GM12878 (cell line): ENCODE results near the gene BCKDK. TPM values are rescaled to one million over a fixed set of nuclear protein-coding genes. Genes with fewer than 3 reads are reported as not detected.

Source experiments
- ATAC-seq: fragments of 200-7000 bp; cut with Tn5 transposase; 3 replicates; pipeline ENCODE4 v1.9.1; 2020; ENCODE audit warnings: mild to moderate bottlenecking, moderate library complexity
- BruUV-seq: library from RNA; stranded (reverse); fragments of 400-500 nt; replicated peaks from 2 replicates; lab custom pipeline; 2021; lab: Mats Ljungman, UMichigan
- CTCF ChIA-PET: fragments of 300-600 bp; sonication (Branson Sonifier 250); formaldehyde crosslinking; extraction: SDS; loops from one replicate; lab custom pipeline; 2021; ENCODE audit warnings: inconsistent platforms; lab: Yijun Ruan, JAX
- POLR2A ChIA-PET: fragments of 350-600 bp; formaldehyde crosslinking; extraction: SDS; loops from one replicate; lab custom pipeline; 2021; ENCODE audit warnings: inconsistent platforms; lab: Charles Lee
- RAD21 ChIA-PET: fragments of 300-600 bp; sonication (Branson Sonifier 250); formaldehyde crosslinking; loops from one replicate; lab custom pipeline; 2023; ENCODE audit warnings: antibody characterized with exemption; ENCODE audit not compliant: unreplicated experiment; lab: Charles Lee
- SMC1A ChIA-PET: fragments of 300-600 bp; sonication (Branson Sonifier 250); formaldehyde crosslinking; loops from one replicate; lab custom pipeline; 2023; ENCODE audit not compliant: unreplicated experiment, uncharacterized antibody; lab: Charles Lee
- DNase-seq: peaks from one replicate; pipeline ENCODE4 v3.0.0-alpha.2; 2011; ENCODE audit warnings: low read depth, low spot score
- FAIRE-seq: peaks from 3 replicates; lab custom pipeline; 2011; peaks lifted over from hg19 to GRCh38; lab: Jason Lieb, UNC
- H2AFZ ChIP-seq: 2 replicates; pipeline ENCODE4 v1.6.0; 2011; ENCODE audit warnings: low read depth, low read length, control low read depth; ENCODE audit not compliant: control insufficient read depth
- H3K27ac ChIP-seq: 2 replicates; pipeline ENCODE4 v1.5.1; 2011; ENCODE audit warnings: control low read depth; ENCODE audit not compliant: control insufficient read depth, insufficient read depth
- H3K27me3 ChIP-seq, 2 experiments: replicated peaks in 1 of 2; 2 replicates each; pipeline versions ENCODE4 v1.6.0 to v1.6.1; 2011; ENCODE audit warnings: low read length in 1 of 2; ENCODE audit not compliant: control insufficient read depth in 2 of 2, insufficient read depth in 2 of 2
- H3K36me3 ChIP-seq, 2 experiments: 2 replicates each; pipeline ENCODE4 v1.5.1; 2011; ENCODE audit warnings: low read length in 1 of 2; ENCODE audit not compliant: control insufficient read depth in 2 of 2, insufficient read depth in 2 of 2
- H3K4me1 ChIP-seq: 2 replicates; pipeline ENCODE4 v1.6.1; 2011; ENCODE audit warnings: mild to moderate bottlenecking, low read length, moderate library complexity, mixed read lengths; ENCODE audit not compliant: control insufficient read depth, insufficient read depth
- H3K4me2 ChIP-seq: 2 replicates; pipeline ENCODE4 v1.6.0; 2011; ENCODE audit warnings: control low read depth; ENCODE audit not compliant: control insufficient read depth, insufficient read depth
- H3K4me3 ChIP-seq: fragments of 200-600 bp; sonication (generic); 2 replicates; pipeline ENCODE4 v1.5.1; 2016
- H3K79me2 ChIP-seq: 2 replicates; pipeline ENCODE4 v1.6.0; 2011; ENCODE audit warnings: low read length; ENCODE audit not compliant: control insufficient read depth, insufficient read depth
- H3K9ac ChIP-seq: 2 replicates; pipeline ENCODE4 v1.8.0; 2011; ENCODE audit warnings: low read length, control low read depth, mixed read lengths; ENCODE audit not compliant: control insufficient read depth, insufficient read depth
- H3K9me3 ChIP-seq: replicated peaks from 3 replicates; pipeline ENCODE4 v1.5.1; 2011; ENCODE audit warnings: mild to moderate bottlenecking, low read length; ENCODE audit not compliant: control insufficient read depth, insufficient read depth
- H4K20me1 ChIP-seq: 2 replicates; pipeline ENCODE4 v1.6.0; 2011; ENCODE audit not compliant: control insufficient read depth, insufficient read depth
- IKZF2 ChIP-seq, 2 experiments: fragments of 450-650 bp; IDR thresholded peaks; 2 replicates each; pipeline ENCODE4 v1.6.1; 2017; ENCODE audit warnings: mild to moderate bottlenecking in 2 of 2, moderate library complexity in 2 of 2
- NR2F1 ChIP-seq: fragments of 450-650 bp; conservative IDR thresholded peaks from 2 replicates; pipeline ENCODE4 v1.6.1; 2017; ENCODE audit warnings: mild to moderate bottlenecking
- SIN3A ChIP-seq: IDR thresholded peaks from 2 replicates; pipeline ENCODE4 v1.6.1; 2012; ENCODE audit warnings: low read depth, low read length, improper control_type of control experiment
- SP1 ChIP-seq: IDR thresholded peaks from one replicate; pipeline ENCODE4 v1.6.1; 2011; ENCODE audit warnings: low read depth, low read length
- SREBF2 ChIP-seq: IDR thresholded peaks from 2 replicates; pipeline ENCODE4 v1.6.1; 2012; ENCODE audit warnings: mild to moderate bottlenecking, low read length
- SRF ChIP-seq, 2 experiments: IDR thresholded peaks; 2 replicates each; pipeline ENCODE4 v1.6.1; 2011; ENCODE audit warnings: low read depth in 2 of 2, low read length in 2 of 2, mild to moderate bottlenecking in 1 of 2, moderate library complexity in 1 of 2
- WGBS: methylation state at CpG from one replicate; pipeline ENCODE4 v1.1.6; 2016; ENCODE audit warnings: low lambda C conversion rate; ENCODE audit not compliant: insufficient replicate concordance, insufficient coverage; ENCODE audit errors: missing lambda C conversion rate; 5-methylcytosine and 5-hydroxymethylcytosine counted together
- in situ Hi-C: fragments of 300-500 bp; cut with MboI; formaldehyde crosslinking; loops from 9 replicates; pipeline ENCODE4 v1.14.3; 2018; ENCODE audit warnings: mixed read lengths
- intact Hi-C: fragments of 100-400 bp; cut with micrococcal nuclease; formaldehyde crosslinking; loops from one replicate; pipeline ENCODE4 v1.14.2; 2022; ENCODE audit not compliant: unreplicated experiment
- polyA plus RNA-seq, 11 experiments: library from polyadenylated mRNA; depleted of rRNA in 4 of 11; unstranded in 6 of 11; stranded (reverse) in 5 of 11; fragments of >200 nt; fragmentation: Nextera tagmentation in 4 of 11; fragmentation: Illumina TruSeq in 1 of 11; extraction: Ambion mirVana in 4 of 11; extraction: Trizol in 1 of 11; gene quantifications; 1 replicate in 1 of 11; 2 replicates in 10 of 11; pipeline versions ENCODE4 v1.2.1 to v1.2.3, GENCODE V29; 2011 to 2016; ENCODE audit warnings: inconsistent platforms in 2 of 11, missing spikeins in 2 of 11, low read depth in 1 of 11
- total RNA-seq, 4 experiments: library from RNA; depleted of rRNA in 3 of 4; stranded (reverse); fragments of >200 nt in 3 of 4; fragmentation: Illumina TruSeq in 1 of 4; extraction: Trizol in 1 of 4; gene quantifications; 2 replicates each; pipeline versions ENCODE4 v1.2.1 to v1.2.3, GENCODE V29; 2013 to 2021
- TF ChIP-seq, protein P1 (sequence below): fragments of 450-650 bp; IDR thresholded peaks from 2 replicates; pipeline ENCODE4 v1.6.1; 2017; ENCODE audit warnings: mild to moderate bottlenecking, moderate library complexity
- TF ChIP-seq, protein P2 (sequence below): IDR thresholded peaks from 2 replicates; pipeline ENCODE4 v1.6.1; 2012; ENCODE audit warnings: low read depth, low read length, improper control_type of control experiment

The BCKDK gene
- total and polyA plus RNA-seq, 10 of the 15 experiments (the other 5 are each of a cell fraction or from before 2014, with no cell fraction given), result 0.68 to 56.6 (median 32.8) TPM

DNA sequence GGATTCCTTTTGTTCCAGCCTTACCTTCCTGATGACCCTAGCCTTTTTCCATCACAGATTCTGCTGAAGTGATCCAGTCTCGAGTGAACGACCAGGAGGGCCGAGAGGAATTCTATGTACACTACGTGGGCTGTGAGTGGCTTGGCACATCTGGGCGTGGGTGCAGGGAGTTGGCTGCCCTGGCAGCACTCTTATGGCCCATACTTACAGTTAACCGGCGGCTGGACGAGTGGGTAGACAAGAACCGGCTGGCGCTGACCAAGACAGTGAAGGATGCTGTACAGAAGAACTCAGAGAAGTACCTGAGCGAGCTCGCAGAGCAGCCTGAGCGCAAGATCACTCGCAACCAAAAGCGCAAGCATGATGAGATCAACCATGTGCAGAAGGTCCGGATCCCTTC, 11.9 kb downstream of the BCKDK start:
- no peaks in the 10 kb centered on the region for H3K9me3 ChIP-seq
- no peak overlapping the region for H3K4me2 ChIP-seq
- no peak for TF ChIP-seq NR2F1
- TF ChIP-seq SRF (IDR thresholded peaks at IDR 0.05; ENCODE audit: low read depth in 2 of 2, low read length in 2 of 2), result no peak
- no peak for TF ChIP-seq SP1
- TF ChIP-seq, protein P1, sequence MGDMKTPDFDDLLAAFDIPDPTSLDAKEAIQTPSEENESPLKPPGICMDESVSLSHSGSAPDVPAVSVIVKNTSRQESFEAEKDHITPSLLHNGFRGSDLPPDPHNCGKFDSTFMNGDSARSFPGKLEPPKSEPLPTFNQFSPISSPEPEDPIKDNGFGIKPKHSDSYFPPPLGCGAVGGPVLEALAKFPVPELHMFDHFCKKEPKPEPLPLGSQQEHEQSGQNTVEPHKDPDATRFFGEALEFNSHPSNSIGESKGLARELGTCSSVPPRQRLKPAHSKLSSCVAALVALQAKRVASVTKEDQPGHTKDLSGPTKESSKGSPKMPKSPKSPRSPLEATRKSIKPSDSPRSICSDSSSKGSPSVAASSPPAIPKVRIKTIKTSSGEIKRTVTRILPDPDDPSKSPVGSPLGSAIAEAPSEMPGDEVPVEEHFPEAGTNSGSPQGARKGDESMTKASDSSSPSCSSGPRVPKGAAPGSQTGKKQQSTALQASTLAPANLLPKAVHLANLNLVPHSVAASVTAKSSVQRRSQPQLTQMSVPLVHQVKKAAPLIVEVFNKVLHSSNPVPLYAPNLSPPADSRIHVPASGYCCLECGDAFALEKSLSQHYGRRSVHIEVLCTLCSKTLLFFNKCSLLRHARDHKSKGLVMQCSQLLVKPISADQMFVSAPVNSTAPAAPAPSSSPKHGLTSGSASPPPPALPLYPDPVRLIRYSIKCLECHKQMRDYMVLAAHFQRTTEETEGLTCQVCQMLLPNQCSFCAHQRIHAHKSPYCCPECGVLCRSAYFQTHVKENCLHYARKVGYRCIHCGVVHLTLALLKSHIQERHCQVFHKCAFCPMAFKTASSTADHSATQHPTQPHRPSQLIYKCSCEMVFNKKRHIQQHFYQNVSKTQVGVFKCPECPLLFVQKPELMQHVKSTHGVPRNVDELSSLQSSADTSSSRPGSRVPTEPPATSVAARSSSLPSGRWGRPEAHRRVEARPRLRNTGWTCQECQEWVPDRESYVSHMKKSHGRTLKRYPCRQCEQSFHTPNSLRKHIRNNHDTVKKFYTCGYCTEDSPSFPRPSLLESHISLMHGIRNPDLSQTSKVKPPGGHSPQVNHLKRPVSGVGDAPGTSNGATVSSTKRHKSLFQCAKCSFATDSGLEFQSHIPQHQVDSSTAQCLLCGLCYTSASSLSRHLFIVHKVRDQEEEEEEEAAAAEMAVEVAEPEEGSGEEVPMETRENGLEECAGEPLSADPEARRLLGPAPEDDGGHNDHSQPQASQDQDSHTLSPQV, result no peak
- no peak for TF ChIP-seq IKZF2 (IDR thresholded peaks at IDR 0.05)
- TF ChIP-seq, protein P2, sequence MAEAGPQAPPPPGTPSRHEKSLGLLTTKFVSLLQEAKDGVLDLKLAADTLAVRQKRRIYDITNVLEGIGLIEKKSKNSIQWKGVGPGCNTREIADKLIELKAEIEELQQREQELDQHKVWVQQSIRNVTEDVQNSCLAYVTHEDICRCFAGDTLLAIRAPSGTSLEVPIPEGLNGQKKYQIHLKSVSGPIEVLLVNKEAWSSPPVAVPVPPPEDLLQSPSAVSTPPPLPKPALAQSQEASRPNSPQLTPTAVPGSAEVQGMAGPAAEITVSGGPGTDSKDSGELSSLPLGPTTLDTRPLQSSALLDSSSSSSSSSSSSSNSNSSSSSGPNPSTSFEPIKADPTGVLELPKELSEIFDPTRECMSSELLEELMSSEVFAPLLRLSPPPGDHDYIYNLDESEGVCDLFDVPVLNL, result no peak
- no peak for TF ChIP-seq SIN3A
- no peak for TF ChIP-seq SREBF2
- ATAC-seq (no peak), FAIRE-seq (no peak), DNase-seq (no peak)
- POLR2A ChIA-PET, result interaction anchor here (1.0 kb wide), 1 partner anchor 22 kb away, joined by 5 read pairs; no protein-coding TSS in a partner anchor
- no TSS peak for BruUV-seq
- RAD21 ChIA-PET, result interaction anchor here (5.2 kb wide), 1 partner anchor 23 kb away, joined by 48 read pairs; no protein-coding TSS in a partner anchor
- H3K27ac ChIP-seq, result no peak overlapping the region
- SMC1A ChIA-PET, result interaction anchor here (0.7 to 2.0 kb wide), 3 partner anchors 16 to 262 kb away, joined by 3 to 9 read pairs (median 3); no protein-coding TSS in a partner anchor
- CTCF ChIA-PET, result interaction anchor here (1.0 to 2.1 kb wide), 3 partner anchors 8 to 135 kb away, joined by 3 to 7 read pairs (median 6); no protein-coding TSS in a partner anchor
- no peaks in the 10 kb centered on the region for H3K27me3 ChIP-seq
- 97% methylated on average over 16 of the region's 16 CpGs for WGBS
- peaks cover 11% of the 10 kb centered on the region for H3K79me2 ChIP-seq
- peaks cover 3 to 9% of the 10 kb centered on the region in 2 experiments; a peak in 3 of 4 replicates for H3K36me3 ChIP-seq
- no peak overlapping the region for H2AFZ ChIP-seq
- no peak overlapping the region for H3K4me3 ChIP-seq
- no peak overlapping the region for H3K9ac ChIP-seq
- intact Hi-C loops (no loop called here), in situ Hi-C loops (no loop called here)
- H4K20me1 ChIP-seq, result no peaks in the 10 kb centered on the region
- peaks cover 8% of the 10 kb centered on the region for H3K4me1 ChIP-seq
